ENCODE measurements around the gene GRIK2. TPM values are rescaled to one million over a fixed set of nuclear protein-coding genes. Genes with fewer than 3 reads are reported as not detected.

Gene GRIK2
- total RNA-seq, 1 experiment from 2014 or later = 0.61 TPM

- BruUV-seq (replicated peaks) = no TSS peak
- no peak for DNase-seq
- no peak overlapping the region for H2AFZ ChIP-seq
- H3F3A ChIP-seq (ENCODE audit: insufficient read depth, low read depth) = no peaks in the 10 kb centered on the region
- no peak overlapping the region for H3K4me3 ChIP-seq
- CTCF ChIA-PET = no interaction called here
- H3K36me3 ChIP-seq (ENCODE audit: low read depth) = no peaks in the 10 kb centered on the region
- POLR2A ChIA-PET (ENCODE audit: unreplicated experiment) = no interaction called here
- no peaks in the 10 kb centered on the region for H3K79me2 ChIP-seq (ENCODE audit: low read depth)
- H3K4me2 ChIP-seq = no peak overlapping the region
- no peaks in the 10 kb centered on the region for H3K9me2 ChIP-seq (ENCODE audit: insufficient read depth)
- intact Hi-C loops (cut with micrococcal nuclease; ENCODE audit: unreplicated experiment) = no loop called here
- no peaks in the 10 kb centered on the region for H3K9me3 ChIP-seq (ENCODE audit: insufficient read depth, low read depth)
- no peak for TF ChIP-seq EZH2 (IDR thresholded peaks at IDR 0.05; ENCODE audit: low read depth)
- TF ChIP-seq, protein P1, sequence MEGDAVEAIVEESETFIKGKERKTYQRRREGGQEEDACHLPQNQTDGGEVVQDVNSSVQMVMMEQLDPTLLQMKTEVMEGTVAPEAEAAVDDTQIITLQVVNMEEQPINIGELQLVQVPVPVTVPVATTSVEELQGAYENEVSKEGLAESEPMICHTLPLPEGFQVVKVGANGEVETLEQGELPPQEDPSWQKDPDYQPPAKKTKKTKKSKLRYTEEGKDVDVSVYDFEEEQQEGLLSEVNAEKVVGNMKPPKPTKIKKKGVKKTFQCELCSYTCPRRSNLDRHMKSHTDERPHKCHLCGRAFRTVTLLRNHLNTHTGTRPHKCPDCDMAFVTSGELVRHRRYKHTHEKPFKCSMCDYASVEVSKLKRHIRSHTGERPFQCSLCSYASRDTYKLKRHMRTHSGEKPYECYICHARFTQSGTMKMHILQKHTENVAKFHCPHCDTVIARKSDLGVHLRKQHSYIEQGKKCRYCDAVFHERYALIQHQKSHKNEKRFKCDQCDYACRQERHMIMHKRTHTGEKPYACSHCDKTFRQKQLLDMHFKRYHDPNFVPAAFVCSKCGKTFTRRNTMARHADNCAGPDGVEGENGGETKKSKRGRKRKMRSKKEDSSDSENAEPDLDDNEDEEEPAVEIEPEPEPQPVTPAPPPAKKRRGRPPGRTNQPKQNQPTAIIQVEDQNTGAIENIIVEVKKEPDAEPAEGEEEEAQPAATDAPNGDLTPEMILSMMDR (conservative IDR thresholded peaks at IDR 0.05) = no peak
- H3K27me3 ChIP-seq (ENCODE audit: insufficient read depth, low read depth) = no peaks in the 10 kb centered on the region
- no peak overlapping the region for H3K27ac ChIP-seq
- H4K20me1 ChIP-seq (ENCODE audit: insufficient read depth) = no peaks in the 10 kb centered on the region
- no peaks in the 10 kb centered on the region for H3K4me1 ChIP-seq (replicated peaks; ENCODE audit: insufficient read depth)
These were observed 567.8 kb downstream of the GRIK2 start for GRCh38 chr6:101961357-101961756.

GRCh38 chr6:101980924-101981323 is 587.4 kb downstream of the GRIK2 start:
- no peaks in the 10 kb centered on the region for H3K27me3 ChIP-seq (ENCODE audit: insufficient read depth, low read depth)
- CTCF ChIA-PET = no interaction called here

GRCh38 chr6:101986476-101986875 is 593.0 kb downstream of the GRIK2 start:
- H3K9me3 ChIP-seq (ENCODE audit: insufficient read depth, low read depth) = no peaks in the 10 kb centered on the region
- POLR2A ChIA-PET (ENCODE audit: unreplicated experiment) = no interaction called here
- no peaks in the 10 kb centered on the region for H3F3A ChIP-seq (ENCODE audit: insufficient read depth, low read depth)
- no peaks in the 10 kb centered on the region for H3K4me1 ChIP-seq (replicated peaks; ENCODE audit: insufficient read depth)
- TF ChIP-seq EZH2 (IDR thresholded peaks at IDR 0.05; ENCODE audit: low read depth) = no peak
- TF ChIP-seq, protein P1 (conservative IDR thresholded peaks at IDR 0.05) = no peak
- H2AFZ ChIP-seq = no peak overlapping the region
- H3K27ac ChIP-seq = no peak overlapping the region
- CTCF ChIA-PET = no interaction called here
- H3K4me2 ChIP-seq = no peak overlapping the region
- H3K36me3 ChIP-seq (ENCODE audit: low read depth) = no peaks in the 10 kb centered on the region
- H3K27me3 ChIP-seq (ENCODE audit: insufficient read depth, low read depth) = no peaks in the 10 kb centered on the region
- no TSS peak for BruUV-seq (replicated peaks)
- no peaks in the 10 kb centered on the region for H3K79me2 ChIP-seq (ENCODE audit: low read depth)
- H3K4me3 ChIP-seq = no peak overlapping the region
- intact Hi-C loops (cut with micrococcal nuclease; ENCODE audit: unreplicated experiment) = no loop called here
- DNase-seq = no peak
- H3K9me2 ChIP-seq (ENCODE audit: insufficient read depth) = no peaks in the 10 kb centered on the region
- H4K20me1 ChIP-seq (ENCODE audit: insufficient read depth) = no peaks in the 10 kb centered on the region

More at GRCh38 chr6:101980924-101981323, 587.4 kb downstream of the GRIK2 start:
- Histone ChIP-seq H3K4me2 (no peak overlapping the region), H3K27ac (no peak overlapping the region), H3K4me1 (replicated peaks; ENCODE audit: insufficient read depth) (no peaks in the 10 kb centered on the region), H3K9me2 (ENCODE audit: insufficient read depth) (no peaks in the 10 kb centered on the region), H3K9me3 (ENCODE audit: insufficient read depth, low read depth) (no peaks in the 10 kb centered on the region), H2AFZ (no peak overlapping the region), H3F3A (ENCODE audit: insufficient read depth, low read depth) (no peaks in the 10 kb centered on the region), H4K20me1 (ENCODE audit: insufficient read depth) (no peaks in the 10 kb centered on the region), H3K36me3 (ENCODE audit: low read depth) (no peaks in the 10 kb centered on the region), H3K79me2 (ENCODE audit: low read depth) (no peaks in the 10 kb centered on the region), H3K4me3 (no peak overlapping the region)
- intact Hi-C loops (cut with micrococcal nuclease; ENCODE audit: unreplicated experiment) = no loop called here
- TF ChIP-seq EZH2 (IDR thresholded peaks at IDR 0.05; ENCODE audit: low read depth) = no peak
- TF ChIP-seq, protein P1 (conservative IDR thresholded peaks at IDR 0.05) = no peak
- POLR2A ChIA-PET (ENCODE audit: unreplicated experiment) = no interaction called here
- no peak for DNase-seq
- no TSS peak for BruUV-seq (replicated peaks)

Data from PC-9 (cell line).